H1 (cell line): ENCODE results near the gene FHIT. TPM values are rescaled to one million over a fixed set of nuclear protein-coding genes. Genes with fewer than 3 reads are reported as not detected.

Experiments used
- CTCF ChIA-PET: fragments of 300-600 bp; sonication (Branson Sonifier 250); formaldehyde crosslinking; loops from one replicate; lab custom pipeline; 2021; ENCODE audit not compliant: partially characterized antibody; lab: Charles Lee
- POLR2A ChIA-PET: fragments of 300-600 bp; sonication (Branson Sonifier 250); formaldehyde crosslinking; loops from one replicate; lab custom pipeline; 2021; ENCODE audit warnings: inconsistent platforms; ENCODE audit not compliant: partially characterized antibody; lab: Charles Lee
- DNase-seq, 2 experiments: peaks; one replicate each; pipeline versions ENCODE4 v3.0.0 to v3.0.0-alpha.2; 2010 to 2022; ENCODE audit warnings: low spot score in 2 of 2, low read depth in 1 of 2, mixed read lengths in 1 of 2
- FAIRE-seq: peaks from 2 replicates; lab custom pipeline; 2011; peaks lifted over from hg19 to GRCh38; lab: Jason Lieb, UNC
- H2AFZ ChIP-seq: 2 replicates; pipeline ENCODE4 v1.8.1; 2012; ENCODE audit warnings: low read length, inconsistent platforms
- H2AK5ac ChIP-seq: 2 replicates; pipeline ENCODE4 v1.6.1; 2013; ENCODE audit warnings: low read depth, low read length
- H2BK120ac ChIP-seq: replicated peaks from 2 replicates; pipeline ENCODE3; 2013; ENCODE audit warnings: low read depth, low read length, inconsistent platforms
- H2BK12ac ChIP-seq: 2 replicates; pipeline ENCODE4 v1.6.1; 2013; ENCODE audit warnings: low read depth, low read length
- H2BK15ac ChIP-seq: 2 replicates; pipeline ENCODE4 v1.6.1; 2013; ENCODE audit warnings: low read length
- H2BK20ac ChIP-seq: 2 replicates; pipeline ENCODE4 v1.6.1; 2013; ENCODE audit warnings: low read length
- H2BK5ac ChIP-seq: 2 replicates; pipeline ENCODE4 v1.6.1; 2013; ENCODE audit warnings: low read depth, low read length
- H3K14ac ChIP-seq: 2 replicates; pipeline ENCODE4 v1.6.1; 2013; ENCODE audit warnings: inconsistent platforms; ENCODE audit not compliant: insufficient read length
- H3K18ac ChIP-seq: 2 replicates; pipeline ENCODE4 v1.6.1; 2013; ENCODE audit warnings: low read length; ENCODE audit errors: extremely low read depth
- H3K23ac ChIP-seq: 2 replicates; pipeline ENCODE4 v1.6.1; 2013; ENCODE audit warnings: inconsistent platforms; ENCODE audit not compliant: insufficient read length
- H3K23me2 ChIP-seq: 2 replicates; pipeline ENCODE4 v1.6.1; 2013; ENCODE audit warnings: low read depth, low read length
- H3K27ac ChIP-seq: 2 replicates; pipeline ENCODE4 v1.6.1; 2011; ENCODE audit warnings: low read depth, low read length, inconsistent platforms
- H3K27me3 ChIP-seq, 4 experiments: replicated peaks in 1 of 4; 1 replicate in 1 of 4; 2 replicates in 3 of 4; pipeline versions ENCODE4 v1.6.1 to v1.8.1; 2011 to 2013; ENCODE audit warnings: low read length in 3 of 4, mild to moderate bottlenecking in 3 of 4, inconsistent platforms in 2 of 4, mixed read lengths in 2 of 4, moderate library complexity in 1 of 4; ENCODE audit not compliant: control insufficient read depth in 3 of 4, insufficient read depth in 3 of 4; ENCODE audit errors: extremely low read depth in 1 of 4
- H3K36me3 ChIP-seq, 4 experiments: 2 replicates each; pipeline versions ENCODE4 v1.6.1 to v1.8.1; 2011 to 2013; ENCODE audit warnings: mild to moderate bottlenecking in 4 of 4, low read length in 3 of 4, moderate library complexity in 2 of 4, control low read depth in 1 of 4, inconsistent platforms in 1 of 4; ENCODE audit not compliant: insufficient read depth in 4 of 4, control insufficient read depth in 2 of 4
- H3K4ac ChIP-seq: replicated peaks from 2 replicates; pipeline ENCODE3; 2013; ENCODE audit warnings: low read length, low read depth, mixed read lengths, inconsistent platforms; ENCODE audit not compliant: insufficient read length
- H3K4me1 ChIP-seq, 4 experiments: replicated peaks in 1 of 4; 1 replicate in 1 of 4; 2 replicates in 3 of 4; pipeline versions ENCODE4 v1.6.1 to v1.8.1; 2011 to 2013; ENCODE audit warnings: low read length in 3 of 4, inconsistent platforms in 2 of 4, mixed read lengths in 1 of 4; ENCODE audit not compliant: insufficient read depth in 4 of 4, control insufficient read depth in 3 of 4
- H3K4me2 ChIP-seq, 2 experiments: 2 replicates each; pipeline versions ENCODE4 v1.6.1 to v1.8.1; 2011 to 2013; ENCODE audit warnings: low read depth in 2 of 2, low read length in 2 of 2, control low read depth in 1 of 2, inconsistent platforms in 1 of 2, mild to moderate bottlenecking in 1 of 2; ENCODE audit not compliant: insufficient read depth in 1 of 2
- H3K4me3 ChIP-seq, 4 experiments: fragments of 200-600, 300-600 bp in 1 of 4; sonication (generic), shearing (Covaris generic), sonication (Bioruptor Twin) in 1 of 4; 2 replicates each; pipeline versions ENCODE4 v1.5.1 to v1.8.1; 2011 to 2016; ENCODE audit warnings: low read length in 4 of 4, low read depth in 3 of 4, control low read depth in 2 of 4, inconsistent platforms in 2 of 4, mild to moderate bottlenecking in 2 of 4, mixed read lengths in 1 of 4, moderate library complexity in 1 of 4; ENCODE audit not compliant: insufficient read depth in 2 of 4; ENCODE audit errors: extremely low read depth in 1 of 4
- H3K56ac ChIP-seq: replicated peaks from 2 replicates; pipeline ENCODE3; 2013; ENCODE audit warnings: low read depth, mild to moderate bottlenecking, mixed read lengths, low read length, inconsistent platforms; ENCODE audit not compliant: insufficient read length
- H3K79me1 ChIP-seq: 2 replicates; pipeline ENCODE4 v1.6.1; 2013; ENCODE audit warnings: low read depth, low read length, control low read depth
- H3K79me2 ChIP-seq, 2 experiments: 2 replicates each; pipeline versions ENCODE4 v1.6.1 to v1.8.1; 2012 to 2013; ENCODE audit warnings: low read length in 2 of 2, mild to moderate bottlenecking in 2 of 2, inconsistent platforms in 1 of 2; ENCODE audit not compliant: insufficient read depth in 2 of 2, control insufficient read depth in 1 of 2
- H3K9ac ChIP-seq, 4 experiments: replicated peaks in 1 of 4; 1 replicate in 1 of 4; 2 replicates in 3 of 4; pipeline versions ENCODE4 v1.6.1 to v1.8.1; 2011 to 2013; ENCODE audit warnings: low read depth in 3 of 4, low read length in 3 of 4, control low read depth in 2 of 4, mild to moderate bottlenecking in 2 of 4, moderate library complexity in 2 of 4, inconsistent platforms in 1 of 4; ENCODE audit errors: extremely low read depth in 1 of 4
- H3K9me3 ChIP-seq, 2 experiments: 2 replicates each; pipeline versions ENCODE4 v1.6.1 to v1.8.1; 2012 to 2013; ENCODE audit warnings: mild to moderate bottlenecking in 2 of 2, moderate library complexity in 2 of 2, control low read depth in 1 of 2, inconsistent platforms in 1 of 2, low read depth in 1 of 2, low read length in 1 of 2, mixed read lengths in 1 of 2; ENCODE audit not compliant: insufficient read depth in 2 of 2
- H4K20me1 ChIP-seq, 2 experiments: replicated peaks in 1 of 2; 2 replicates each; pipeline versions ENCODE3 to v1.8.1; 2011 to 2013; ENCODE audit warnings: inconsistent platforms in 2 of 2, low read length in 2 of 2, mild to moderate bottlenecking in 1 of 2; ENCODE audit not compliant: insufficient read depth in 2 of 2, control insufficient read depth in 1 of 2
- H4K5ac ChIP-seq: 2 replicates; pipeline ENCODE4 v1.6.1; 2013; ENCODE audit warnings: low read length, low read depth, mixed read lengths, inconsistent platforms; ENCODE audit not compliant: insufficient read length
- H4K8ac ChIP-seq: 2 replicates; pipeline ENCODE4 v1.8.0; 2013; ENCODE audit warnings: mild to moderate bottlenecking, moderate library complexity, low read length, inconsistent platforms; ENCODE audit not compliant: insufficient read depth; ENCODE audit errors: extremely low read depth
- H4K91ac ChIP-seq: replicated peaks from 2 replicates; pipeline ENCODE3; 2013; ENCODE audit warnings: low read length, mixed read lengths, inconsistent platforms; ENCODE audit not compliant: insufficient read length
- HDAC6 ChIP-seq: IDR thresholded peaks from one replicate; pipeline ENCODE4 v1.7.1; 2012; ENCODE audit warnings: low read depth, mild to moderate bottlenecking, inconsistent platforms, low read length, moderate library complexity
- NANOG ChIP-seq: IDR thresholded peaks from 2 replicates; pipeline ENCODE4 v1.6.1; 2011; ENCODE audit warnings: low read length, low read depth, mild to moderate bottlenecking, inconsistent platforms; ENCODE audit not compliant: insufficient read depth, poor library complexity, severe bottlenecking
- SIRT6 ChIP-seq: IDR thresholded peaks from one replicate; pipeline ENCODE4 v1.7.1; 2012; ENCODE audit warnings: low read length, inconsistent platforms
- SUZ12 ChIP-seq: fragments of 200-600 bp; sonication (generic); IDR thresholded peaks from 2 replicates; pipeline ENCODE4 v1.6.1; 2012; ENCODE audit warnings: mild to moderate bottlenecking, inconsistent platforms, low read length, moderate library complexity, mixed read lengths
- TAF1 ChIP-seq: IDR thresholded peaks from 2 replicates; pipeline ENCODE4 v1.6.1; 2011; ENCODE audit warnings: mild to moderate bottlenecking, low read depth, low read length
- TAF7 ChIP-seq: optimal IDR thresholded peaks from 2 replicates; pipeline ENCODE3; 2011; ENCODE audit warnings: low read depth, mild to moderate bottlenecking, inconsistent platforms, low read length, moderate library complexity, borderline replicate concordance
- WGBS, 2 experiments: shearing (Covaris generic) in 1 of 2; methylation state at CpG; one replicate each; pipeline versions ENCODE4 v1.1.6 to v1.1.7; 2013 to 2015; ENCODE audit warnings: low lambda C conversion rate in 2 of 2, mixed read lengths in 2 of 2, inconsistent platforms in 1 of 2, low coverage in 1 of 2, missing lambda C conversion rate in 1 of 2; ENCODE audit not compliant: insufficient replicate concordance in 2 of 2, insufficient coverage in 1 of 2, insufficient read length in 1 of 2; ENCODE audit errors: extremely low coverage in 1 of 2, missing lambda C conversion rate in 1 of 2; 5-methylcytosine and 5-hydroxymethylcytosine counted together
- polyA plus RNA-seq, 7 experiments: library from polyadenylated mRNA; depleted of rRNA in 3 of 7; stranded (reverse) in 5 of 7; unstranded in 2 of 7; fragments of >200 nt in 5 of 7; fragments of 200-250 nt in 2 of 7; gene quantifications; 1 replicate in 5 of 7; 2 replicates in 1 of 7; 4 replicates in 1 of 7; pipeline versions ENCODE4 v1.2.1 to v1.2.3, GENCODE V29; 2011 to 2013; ENCODE audit warnings: missing spikeins in 2 of 7, mixed read lengths in 2 of 7
- total RNA-seq: library from RNA; stranded (reverse); fragmentation: NEBNext Ultra II Directional; extraction: Animal tissue kit (Norgen Biotek cat#: 25700); gene quantifications from 2 replicates; pipeline ENCODE4 v1.2.1, GENCODE V29; 2021

The FHIT gene
- total and polyA plus RNA-seq, 2 of the 8 experiments (the other 6 are each of a cell fraction or from before 2014, with no cell fraction given), result 1.2 to 3.2 TPM

- no peaks in the 10 kb centered on the region for H3K79me1 ChIP-seq
- H3K9ac ChIP-seq, result no peak overlapping the region
- H2BK20ac ChIP-seq, result no peak overlapping the region
- DNase-seq (no peak), FAIRE-seq (no peak)
- ChIA-PET CTCF (no interaction called here), POLR2A (no interaction called here)
- H4K91ac ChIP-seq, result no peak overlapping the region
- H2BK15ac ChIP-seq, result no peak overlapping the region
- H3K4ac ChIP-seq, result no peak overlapping the region
- H2AK5ac ChIP-seq, result no peak overlapping the region
- H3K4me3 ChIP-seq, result no peak overlapping the region
- no peak overlapping the region for H4K5ac ChIP-seq
- H3K36me3 ChIP-seq, result no peaks in the 10 kb centered on the region
- no peak overlapping the region for H4K8ac ChIP-seq
- H3K23me2 ChIP-seq, result no peaks in the 10 kb centered on the region
- no peak overlapping the region for H3K18ac ChIP-seq
- H2BK5ac ChIP-seq, result no peak overlapping the region
- no peak overlapping the region for H2BK120ac ChIP-seq
- H4K20me1 ChIP-seq, result no peaks in the 10 kb centered on the region
- peaks cover 0 to 3% of the 10 kb centered on the region in 2 experiments; a peak in 1 of 4 replicates for H3K9me3 ChIP-seq
- H3K27ac ChIP-seq, result no peak overlapping the region
- WGBS, 2 experiments, result 92% methylated on average over 3 of the region's 3 CpGs; no CpG with 5 or more reads in 1 of the 2 experiments
- no peak overlapping the region for H3K56ac ChIP-seq
- peaks cover 0 to 9% (median 1%) of the 10 kb centered on the region in 4 experiments; a peak in 2 of 7 replicates for H3K4me1 ChIP-seq
- no peaks in the 10 kb centered on the region for H3K79me2 ChIP-seq
- no peak overlapping the region for H2BK12ac ChIP-seq
- H3K4me2 ChIP-seq, result no peak overlapping the region
- H3K27me3 ChIP-seq, result no peaks in the 10 kb centered on the region
- no peak overlapping the region for H2AFZ ChIP-seq
- H3K14ac ChIP-seq, result no peak overlapping the region
- no peak for TF ChIP-seq HDAC6
- TF ChIP-seq SIRT6, result no peak
- TF ChIP-seq SUZ12, result no peak
- TF ChIP-seq TAF7, result no peak
- TF ChIP-seq TAF1, result no peak
- TF ChIP-seq NANOG, result no peak
- TF ChIP-seq, all 59 proteins: peak for 0
- no peak overlapping the region for H3K23ac ChIP-seq
Measured at GRCh38 chr3:61146010-61146890, 105.0 kb downstream of the FHIT start.
